ENCODE measurements around the gene GAREM2. TPM values are rescaled to one million over a fixed set of nuclear protein-coding genes. Genes with fewer than 3 reads are reported as not detected.

The GAREM2 gene
- total RNA-seq, 1 donor from 2014 or later, result 4.4 TPM

- no peaks in the 10 kb centered on the region for H3K36me3 ChIP-seq
- H3K27me3 ChIP-seq, result no peaks in the 10 kb centered on the region
- H3K27ac ChIP-seq, result no peak overlapping the region
- H3K4me3 ChIP-seq, result no peak overlapping the region
- H3K4me1 ChIP-seq, result peaks cover 24% of the 10 kb centered on the region
- intact Hi-C loops (cut with DNase I), result no loop called here
- DNase-seq (ENCODE audit: extremely low spot score in 2 of 2), result no peak
- TF ChIP-seq POLR2AphosphoS5 (IDR thresholded peaks at IDR 0.05; ENCODE audit: insufficient read depth in 1 of 2, low read depth in 1 of 2) (no peak), POLR2A (IDR thresholded peaks at IDR 0.05) (no peak), CTCF (IDR thresholded peaks at IDR 0.05) (no peak)
- no peaks in the 10 kb centered on the region for H3K9me3 ChIP-seq
These were observed 9.6 kb downstream of the GAREM2 start for GRCh38 chr2:26182441-26182840.

- no peak overlapping the region for H3K4me3 ChIP-seq
- intact Hi-C loops (cut with DNase I), result no loop called here
- no peak for TF ChIP-seq POLR2AphosphoS5 (IDR thresholded peaks at IDR 0.05; ENCODE audit: insufficient read depth in 1 of 2, low read depth in 1 of 2)
- TF ChIP-seq POLR2A (IDR thresholded peaks at IDR 0.05), result no peak
- no peak for TF ChIP-seq CTCF (IDR thresholded peaks at IDR 0.05)
- H3K36me3 ChIP-seq, result no peaks in the 10 kb centered on the region
- H3K27me3 ChIP-seq, result no peaks in the 10 kb centered on the region
- DNase-seq (ENCODE audit: extremely low spot score in 2 of 2), result no peak
- H3K9me3 ChIP-seq, result no peaks in the 10 kb centered on the region
- H3K27ac ChIP-seq, result no peak overlapping the region
- peaks cover 24% of the 10 kb centered on the region for H3K4me1 ChIP-seq
These were observed 10.2 kb downstream of the GAREM2 start for GRCh38 chr2:26182887-26183630.

GRCh38 chr2:26184121-26184520 is 11.2 kb downstream of the GAREM2 start:
- Histone ChIP-seq H3K36me3 (no peaks in the 10 kb centered on the region), H3K4me1 (peaks cover 16% of the 10 kb centered on the region), H3K9me3 (no peaks in the 10 kb centered on the region), H3K4me3 (peak overlapping the region; percentile 53 to 61), H3K27ac (no peak overlapping the region), H3K27me3 (no peaks in the 10 kb centered on the region)
- intact Hi-C loops (cut with DNase I), result no loop called here
- TF ChIP-seq POLR2AphosphoS5 (IDR thresholded peaks at IDR 0.05; ENCODE audit: insufficient read depth in 1 of 2, low read depth in 1 of 2) (no peak), POLR2A (IDR thresholded peaks at IDR 0.05) (no peak), CTCF (IDR thresholded peaks at IDR 0.05) (no peak)
- DNase-seq (ENCODE audit: extremely low spot score in 2 of 2), result no peak

GRCh38 chr2:26184555-26185303 is 11.8 kb downstream of the GAREM2 start:
- no peaks in the 10 kb centered on the region for H3K27me3 ChIP-seq
- peak overlapping the region; percentile 53 to 61 for H3K4me3 ChIP-seq
- TF ChIP-seq POLR2AphosphoS5 (IDR thresholded peaks at IDR 0.05; ENCODE audit: insufficient read depth in 1 of 2, low read depth in 1 of 2) (no peak), POLR2A (IDR thresholded peaks at IDR 0.05) (no peak), CTCF (IDR thresholded peaks at IDR 0.05) (peak in 1 of 3 experiments; percentile 40)
- intact Hi-C loops (cut with DNase I), result no loop called here
- no peaks in the 10 kb centered on the region for H3K36me3 ChIP-seq
- H3K9me3 ChIP-seq, result no peaks in the 10 kb centered on the region
- peaks cover 10% of the 10 kb centered on the region for H3K4me1 ChIP-seq
- peak overlapping the region; percentile 63 for H3K27ac ChIP-seq
- DNase-seq (ENCODE audit: extremely low spot score in 2 of 2), result no peak
